Stomach (tissue), 4 donors: ENCODE data around the gene MAP3K13.

Experiments
- CTCF ChIP-seq, 7 experiments: fragments of 450-650 bp in 4 of 7; fragments of 200-600 bp in 3 of 7; sonication (generic) in 3 of 7; IDR thresholded peaks; one replicate each; pipeline ENCODE4 v1.5.1; 2016 to 2019; ENCODE audit warnings: antibody characterized with exemption in 7 of 7, control low read depth in 2 of 7, mild to moderate bottlenecking in 1 of 7
- POLR2A ChIP-seq, 4 donors: fragments of 450-650 bp; IDR thresholded peaks; one replicate each; pipeline ENCODE4 v1.6.1; 2016; ENCODE audit warnings: antibody characterized with exemption in 4 of 4, control low read depth in 2 of 4, mild to moderate bottlenecking in 1 of 4, moderate library complexity in 1 of 4

GRCh38 chr3:185503521-185503920 lies 140.6 kb downstream of the MAP3K13 start:
- TF ChIP-seq CTCF (IDR thresholded peaks at IDR 0.05) (no peak), POLR2A (IDR thresholded peaks at IDR 0.05) (no peak)
